HG03097 (cell line): Measurements from ENCODE around the gene BOC.

Experiments used
- ATAC-seq: cut with Tn5 transposase; IDR thresholded peaks from one replicate; pipeline ENCODE4 v1.9.1; 2021; ENCODE audit not compliant: unreplicated experiment, low FRiP score

The BOC gene

DNA sequence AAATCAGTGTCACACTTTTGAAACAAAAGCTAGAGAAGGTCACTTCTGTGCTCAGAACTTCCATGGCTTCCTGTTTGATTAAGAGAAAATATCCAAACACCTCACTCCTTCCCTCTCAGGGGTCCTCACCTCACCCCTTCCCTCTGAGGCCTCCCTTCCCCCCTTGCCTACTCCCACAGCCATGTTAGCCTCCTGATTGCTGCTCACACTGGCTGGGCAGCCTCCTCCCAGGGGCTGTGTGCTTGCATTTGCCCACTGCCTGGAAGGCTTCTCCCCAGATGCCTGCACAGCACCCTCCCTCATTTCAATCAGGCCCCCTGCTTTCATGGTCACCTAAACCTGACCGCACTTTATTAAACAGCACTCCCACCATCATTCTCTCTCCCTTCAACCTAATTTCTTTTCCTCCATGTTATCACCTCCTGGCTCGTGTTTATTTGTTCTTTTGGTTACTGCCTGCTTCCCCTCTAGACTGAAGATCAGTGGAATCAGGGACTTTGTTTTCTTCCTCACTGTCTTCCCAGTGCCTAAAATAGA is 10.4 kb downstream of the BOC start:
- no peak for ATAC-seq

DNA sequence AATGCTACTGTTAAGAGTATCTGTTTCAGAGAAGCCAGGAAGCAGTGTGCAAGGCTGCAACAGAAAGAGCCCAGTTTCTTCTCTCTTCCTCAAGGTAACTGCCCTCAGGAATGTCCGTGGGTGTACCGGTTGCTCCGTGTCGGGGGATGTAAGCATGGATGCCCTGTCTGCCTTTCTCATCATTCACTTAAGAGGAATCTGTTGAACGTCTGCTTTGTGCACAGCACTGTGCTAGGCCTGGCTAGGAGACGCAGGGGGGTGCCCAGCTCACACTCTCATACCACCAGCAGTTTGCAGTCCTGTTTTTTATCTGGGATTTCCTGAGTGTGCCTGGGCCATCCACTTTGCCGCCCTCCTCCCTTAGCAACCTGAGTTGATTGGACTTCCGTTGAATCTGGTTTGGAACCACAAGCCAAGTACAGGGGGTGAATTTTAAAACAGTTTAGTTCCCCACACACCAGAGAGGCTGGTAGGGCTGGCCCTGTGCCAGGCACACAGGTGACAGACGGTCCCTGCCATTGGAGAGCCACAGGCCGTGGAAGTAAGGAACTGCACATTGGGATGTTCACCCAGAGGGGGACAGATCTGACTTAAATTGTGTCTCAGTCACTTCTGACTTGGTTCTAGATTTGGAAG is 11.2 kb downstream of the BOC start:
- no peak for ATAC-seq

GRCh38 chr3:113223475-113224281 is 12.3 kb downstream of the BOC start:
- ATAC-seq: no peak

DNA sequence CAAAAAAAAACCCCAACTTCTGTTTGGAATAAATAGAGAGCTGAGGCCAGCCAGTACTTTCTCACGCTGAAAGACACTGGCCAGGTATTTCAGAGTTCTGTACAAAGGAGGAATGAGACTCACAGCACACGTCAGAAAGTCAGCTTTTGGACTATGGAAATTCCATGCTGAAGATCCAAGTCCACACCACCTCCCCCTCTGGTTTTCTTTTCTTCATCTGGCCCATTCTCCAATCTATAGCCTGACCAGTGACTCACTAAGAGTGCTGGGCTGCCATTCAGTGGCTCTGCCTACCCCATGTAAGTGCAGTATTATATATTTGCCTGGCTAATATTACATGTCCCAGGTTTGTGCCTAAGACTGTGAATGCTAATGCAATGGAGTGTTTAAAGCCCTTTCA is 13.9 kb downstream of the BOC start:
- ATAC-seq: no peak

- ATAC-seq: no peak
Observed at GRCh38 chr3:113226491-113226890, 15.1 kb downstream of the BOC start.

- no peak for ATAC-seq
Observed at GRCh38 chr3:113227146-113227545, 15.8 kb downstream of the BOC start.

GRCh38 chr3:113228498-113229286 is 17.3 kb downstream of the BOC start:
- no peak for ATAC-seq

GRCh38 chr3:113231391-113231790 is 20.0 kb downstream of the BOC start:
- no peak for ATAC-seq

GRCh38 chr3:113231827-113232253 is 20.5 kb downstream of the BOC start:
- no peak for ATAC-seq

DNA sequence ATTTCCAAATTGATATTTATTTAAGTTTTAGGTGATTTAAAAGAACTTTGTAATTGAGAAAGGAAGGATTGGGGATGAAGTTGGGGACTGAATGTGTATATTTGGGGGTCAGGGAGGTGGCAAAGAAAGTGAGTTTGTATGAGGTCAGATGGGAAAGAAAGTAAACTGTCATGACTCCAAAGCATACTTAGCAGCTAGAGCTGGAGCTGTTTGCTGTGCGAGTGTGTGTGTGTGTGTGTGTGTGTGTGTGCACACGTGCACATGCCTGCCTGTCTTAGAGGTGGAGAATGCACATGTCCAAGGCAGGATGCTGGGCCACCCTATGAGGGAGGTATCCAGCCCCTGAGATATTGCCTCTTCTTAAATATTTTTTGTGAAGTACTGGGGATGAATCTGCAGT is 21.0 kb downstream of the BOC start:
- ATAC-seq: no peak

- ATAC-seq: no peak
Observed at GRCh38 chr3:113233497-113233896, 22.1 kb downstream of the BOC start.

GRCh38 chr3:113234028-113234427 is 22.7 kb downstream of the BOC start:
- ATAC-seq: no peak

- no peak for ATAC-seq
Observed at GRCh38 chr3:113234688-113235260, 23.4 kb downstream of the BOC start.

DNA sequence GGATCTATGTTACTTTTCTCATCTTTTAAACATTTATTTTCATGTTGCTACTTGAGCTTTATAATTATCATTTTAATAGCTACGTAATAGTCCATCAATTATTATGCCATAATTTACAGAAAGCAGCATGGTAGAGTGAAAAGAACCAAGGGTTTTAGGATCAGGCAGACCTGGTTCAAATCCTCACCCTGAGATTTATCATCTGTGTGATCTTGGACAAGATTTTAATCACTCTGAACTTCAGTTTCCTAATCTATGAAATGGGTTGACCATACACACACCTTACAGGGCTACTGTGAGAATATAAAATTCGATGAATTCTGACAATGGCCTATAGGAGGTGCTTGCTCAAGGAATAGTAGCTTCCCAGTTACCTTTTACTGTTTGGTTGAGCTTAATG is 27.1 kb downstream of the BOC start:
- no peak for ATAC-seq

DNA sequence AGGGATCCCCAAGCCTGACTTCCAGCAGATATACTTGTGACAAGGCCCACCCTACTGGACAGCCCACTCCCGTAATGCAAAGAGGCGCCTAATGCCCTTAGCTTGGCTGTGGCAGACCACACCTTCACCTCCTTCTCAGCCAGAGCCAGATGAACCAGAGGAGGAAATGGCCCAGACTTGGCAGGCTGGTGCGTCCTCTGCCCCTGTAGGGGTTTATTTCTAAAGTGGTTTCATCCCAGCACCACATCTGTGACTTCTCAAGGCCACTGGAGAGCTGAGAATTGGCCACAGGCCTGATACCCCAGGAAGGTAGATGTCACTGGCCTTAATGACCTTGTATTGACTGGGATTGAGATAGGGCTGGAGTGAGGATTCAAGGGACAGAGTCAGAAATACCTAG is 29.5 kb downstream of the BOC start:
- ATAC-seq: no peak

GRCh38 chr3:113241292-113242095 is 30.1 kb downstream of the BOC start:
- no peak for ATAC-seq

- no peak for ATAC-seq
Observed at GRCh38 chr3:113242096-113242581, 30.8 kb downstream of the BOC start.

- ATAC-seq: no peak
Observed at GRCh38 chr3:113243071-113243470, 31.7 kb downstream of the BOC start.

DNA sequence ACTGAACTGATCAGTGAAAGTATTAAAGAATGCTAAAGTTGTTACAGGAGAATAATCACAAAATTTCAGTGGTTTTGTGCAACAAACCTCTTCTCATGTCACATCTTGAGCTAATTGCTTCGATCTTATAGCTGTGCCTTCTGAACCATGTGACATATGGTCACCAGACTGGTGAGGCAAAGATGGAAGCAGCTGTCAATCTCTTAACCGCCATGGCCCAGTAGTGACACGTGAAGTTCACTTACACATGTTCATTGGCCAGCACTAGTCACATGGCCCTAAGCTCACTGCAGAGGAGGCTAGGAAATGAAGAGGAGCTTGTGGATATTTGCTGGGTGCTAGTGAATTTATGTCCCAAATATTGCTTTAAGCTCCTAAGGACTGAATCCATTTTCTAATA is 32.5 kb downstream of the BOC start:
- no peak for ATAC-seq

- no peak for ATAC-seq
Observed at GRCh38 chr3:113245761-113246161, 34.4 kb downstream of the BOC start.
